GM18870 (cell line): ENCODE results near the gene SERPINA3.

Experiments
- ATAC-seq: cut with Tn5 transposase; IDR thresholded peaks from one replicate; pipeline ENCODE4 v1.9.1; 2021; ENCODE audit warnings: moderate library complexity; ENCODE audit not compliant: unreplicated experiment

The SERPINA3 gene

DNA sequence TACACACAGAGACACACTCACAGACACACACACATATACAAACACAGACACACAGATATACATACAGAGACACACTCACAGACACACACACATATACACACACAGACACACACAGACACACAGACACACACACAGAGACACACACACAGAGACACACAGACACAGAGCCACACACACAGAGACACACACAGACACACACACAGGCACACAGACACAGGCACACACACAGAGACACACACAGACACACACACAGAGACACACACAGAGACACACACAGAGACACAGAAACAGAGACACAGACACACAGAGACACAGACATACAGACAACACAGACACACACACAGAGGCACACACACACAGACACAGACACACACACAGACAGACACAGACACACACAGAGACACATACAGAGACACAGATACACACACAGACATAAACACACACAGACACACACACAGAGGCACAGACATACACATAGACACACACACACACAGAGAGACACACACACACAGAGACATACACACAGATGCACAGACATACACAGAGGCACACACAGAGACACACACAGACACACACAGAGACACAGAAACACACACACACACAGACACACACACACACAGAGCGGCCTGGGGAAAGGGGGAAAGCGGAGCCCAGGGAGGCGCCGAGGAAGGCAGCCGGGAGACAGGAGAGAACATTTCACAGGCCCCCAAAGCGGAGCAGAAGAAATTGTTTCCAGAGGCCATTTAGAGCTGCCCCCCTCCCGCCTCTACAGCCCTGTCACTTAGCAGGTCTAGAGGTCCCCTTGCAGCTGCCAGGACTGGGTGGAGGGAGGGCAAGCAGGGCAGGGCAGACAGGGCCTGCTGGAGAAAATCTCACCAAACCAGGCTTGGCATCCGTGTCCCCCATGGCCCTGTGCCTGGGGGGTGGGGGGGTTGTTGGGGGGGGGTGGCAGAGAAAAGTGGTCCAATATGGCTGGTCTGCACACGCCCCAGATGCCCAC is 38.9 kb downstream of the SERPINA3 start:
- no peak for ATAC-seq

DNA sequence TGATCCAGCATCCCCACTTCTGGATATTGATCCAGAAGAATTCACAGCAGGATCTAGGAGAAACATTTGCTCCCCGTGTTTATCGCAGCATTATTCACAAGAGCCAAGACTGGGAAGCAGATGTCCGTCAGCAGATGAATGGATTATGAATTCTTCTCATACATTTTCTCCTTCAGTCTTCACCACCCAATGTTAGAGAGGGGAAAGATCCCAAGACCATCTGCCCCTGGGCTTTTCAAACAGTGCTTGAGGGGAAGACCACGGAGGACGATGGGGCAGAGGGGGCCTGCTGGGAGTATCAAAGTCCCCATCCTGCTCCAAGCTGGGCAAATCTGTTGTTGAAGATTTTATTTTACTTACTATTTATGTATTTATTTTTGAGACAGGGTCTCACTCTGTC is 41.1 kb downstream of the SERPINA3 start:
- no peak for ATAC-seq

DNA sequence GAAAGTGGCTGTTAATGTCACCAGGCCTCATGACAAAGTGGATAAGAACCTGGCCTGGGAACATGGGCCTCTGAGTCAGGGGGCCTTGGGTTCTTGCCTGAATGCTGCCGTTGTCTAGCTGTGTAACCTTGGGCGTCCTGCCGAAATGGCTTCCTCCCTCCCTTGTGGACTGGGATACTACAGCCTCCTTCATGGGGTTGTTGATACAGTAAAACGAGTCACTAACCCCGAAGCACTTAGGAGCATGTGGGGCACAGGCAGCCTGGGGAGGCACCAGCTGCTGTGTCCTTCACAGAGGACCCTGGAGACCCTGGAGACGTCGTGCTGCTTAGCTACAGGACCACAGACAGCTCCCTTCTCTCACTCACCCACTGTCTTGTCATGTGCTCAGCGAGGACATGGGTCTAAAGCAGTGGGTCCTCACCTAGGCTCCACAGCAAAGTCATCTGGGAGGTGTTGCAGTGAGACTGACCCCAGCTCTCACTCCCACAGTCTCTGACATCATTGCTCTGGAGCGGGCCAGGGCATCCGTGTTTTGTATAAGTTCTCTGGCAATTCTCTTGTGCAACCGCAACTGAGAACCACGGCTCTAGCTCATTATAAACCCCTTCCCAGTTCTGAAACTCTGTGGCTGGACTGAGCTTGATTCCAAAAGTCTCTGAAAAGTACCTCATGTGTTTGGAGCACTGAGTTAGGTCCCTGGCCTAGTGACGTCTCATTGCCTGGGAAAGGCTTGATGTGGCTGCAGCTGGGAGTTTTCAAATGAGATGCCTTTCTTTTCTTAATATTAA is 42.1 kb downstream of the SERPINA3 start:
- no peak for ATAC-seq

DNA sequence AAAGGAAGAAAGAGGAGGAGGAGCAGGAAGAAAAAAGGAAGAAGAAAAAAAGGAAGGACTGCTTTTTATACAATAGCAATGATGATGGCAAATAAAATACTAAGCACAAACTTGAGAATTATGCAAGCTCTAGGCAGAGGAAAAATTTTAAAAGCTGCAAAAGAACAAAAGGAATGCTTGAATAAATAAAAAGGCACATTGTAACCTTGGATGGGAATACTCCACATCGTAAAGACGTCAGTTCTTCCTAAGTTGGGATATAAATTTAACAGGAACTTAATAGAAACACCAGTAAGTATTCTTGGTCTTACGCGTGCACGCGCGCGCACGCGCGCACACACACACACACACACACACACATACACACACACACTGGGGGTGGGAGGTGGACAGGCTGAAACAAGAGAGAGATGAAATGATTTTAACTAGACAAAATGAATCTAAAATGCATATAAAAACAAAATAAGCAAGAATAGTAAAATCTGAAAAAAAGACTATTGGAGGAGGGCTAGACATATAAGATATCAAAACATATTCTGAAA is 43.0 kb downstream of the SERPINA3 start:
- ATAC-seq: no peak

DNA sequence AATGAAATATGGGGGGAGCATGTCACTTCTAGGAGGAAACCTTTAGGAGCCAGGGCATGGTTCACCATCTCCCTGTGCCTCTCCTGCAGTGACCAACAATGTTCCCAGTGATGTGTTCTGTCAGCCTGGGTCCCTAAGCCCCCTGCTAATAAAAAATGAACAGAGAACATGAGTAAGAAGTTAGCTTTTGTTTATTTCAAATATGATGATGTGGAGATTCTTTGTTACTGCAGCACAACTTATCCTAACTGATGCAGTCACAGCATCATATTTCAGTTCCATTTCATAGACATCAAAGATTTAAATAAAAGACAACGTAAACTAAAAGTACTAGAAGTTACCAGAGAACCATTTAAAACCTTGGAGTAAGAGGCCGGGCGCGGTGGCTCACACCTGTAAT is 43.9 kb downstream of the SERPINA3 start:
- ATAC-seq: no peak

DNA sequence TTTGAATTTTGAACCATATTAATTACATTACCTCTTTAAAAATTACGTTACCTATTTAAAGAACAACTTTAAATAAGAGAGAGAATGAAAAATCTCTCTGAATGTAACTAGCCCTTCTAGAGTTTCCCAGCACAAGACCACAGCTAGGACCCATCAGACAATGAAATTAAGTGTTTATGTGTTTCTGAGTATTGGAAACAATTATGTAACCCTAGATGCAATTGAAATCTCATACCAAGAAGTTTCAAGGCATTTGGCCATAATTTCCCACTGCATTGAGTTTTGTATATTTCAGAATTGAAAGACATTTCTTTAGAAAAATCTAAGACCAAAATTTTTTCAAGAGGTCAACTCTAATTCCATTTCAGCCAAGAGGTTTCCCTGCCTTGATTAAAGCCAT is 47.1 kb downstream of the SERPINA3 start:
- ATAC-seq: no peak

DNA sequence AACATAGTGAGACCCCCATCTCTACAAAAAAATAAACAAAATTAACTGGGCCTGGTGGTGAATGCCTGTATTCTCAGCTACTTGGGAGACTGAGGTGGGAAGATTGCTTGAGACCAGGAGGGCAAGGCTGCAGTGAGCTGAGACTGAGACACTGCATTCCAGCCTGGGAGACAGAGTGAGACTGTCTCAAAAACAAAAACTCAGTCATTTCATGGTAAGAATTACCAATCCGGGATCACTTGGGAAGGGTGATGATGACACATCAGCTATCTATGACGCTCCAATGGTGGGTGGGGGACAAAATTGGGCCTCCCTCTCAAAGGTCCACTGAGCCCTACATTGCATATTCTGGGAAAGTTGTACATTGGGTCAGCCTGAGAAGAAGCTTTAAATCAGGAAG is 47.7 kb downstream of the SERPINA3 start:
- no peak for ATAC-seq

DNA sequence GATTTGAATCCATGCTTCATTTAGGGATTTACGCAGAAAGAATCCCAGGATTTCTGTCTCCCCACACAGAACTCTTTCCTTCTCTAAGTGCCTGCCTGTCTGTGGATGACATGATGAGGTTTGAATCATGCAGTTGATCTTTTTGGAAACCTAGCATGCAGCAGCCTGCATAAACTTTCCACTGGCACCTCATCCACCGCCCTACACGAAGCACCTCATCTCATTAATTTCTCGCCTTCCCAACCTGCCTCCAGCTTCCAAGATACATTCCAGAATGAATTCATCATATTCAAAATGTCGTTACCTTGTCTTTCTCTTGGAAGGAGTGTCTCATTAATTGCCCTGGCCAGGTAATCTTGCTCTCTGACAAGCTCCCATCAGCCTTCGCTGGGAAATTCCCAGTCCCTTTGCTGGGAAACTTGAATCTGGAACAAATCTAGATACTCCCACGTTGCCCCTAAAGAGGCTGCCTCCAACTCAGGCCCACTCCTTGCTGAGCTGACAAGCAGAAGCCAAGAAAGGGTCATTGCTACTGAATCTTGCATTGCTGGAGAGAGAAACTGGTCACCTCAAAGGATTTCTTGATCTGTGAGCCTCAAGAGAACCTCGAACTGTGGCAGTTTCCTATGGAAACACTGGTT is 48.2 kb downstream of the SERPINA3 start:
- ATAC-seq: no peak

DNA sequence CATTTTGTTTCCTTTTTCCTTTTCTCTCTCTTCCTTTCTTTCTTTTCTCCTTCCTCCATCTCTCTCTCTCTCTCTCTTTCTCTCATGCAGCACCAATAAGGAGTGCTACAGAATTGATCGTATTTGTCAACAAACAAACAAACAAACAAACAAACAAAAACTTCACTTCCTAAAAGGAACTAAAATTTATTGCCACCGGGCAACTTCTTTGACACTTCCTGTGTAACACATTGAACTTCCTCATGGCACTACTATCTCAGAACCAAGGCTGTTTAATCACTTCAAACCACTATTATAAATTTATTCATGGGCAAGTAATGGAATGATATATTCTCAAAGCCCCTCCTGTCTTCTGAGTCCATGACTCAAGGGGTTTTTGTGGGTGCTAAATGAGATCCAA is 51.3 kb downstream of the SERPINA3 start:
- ATAC-seq: no peak

DNA sequence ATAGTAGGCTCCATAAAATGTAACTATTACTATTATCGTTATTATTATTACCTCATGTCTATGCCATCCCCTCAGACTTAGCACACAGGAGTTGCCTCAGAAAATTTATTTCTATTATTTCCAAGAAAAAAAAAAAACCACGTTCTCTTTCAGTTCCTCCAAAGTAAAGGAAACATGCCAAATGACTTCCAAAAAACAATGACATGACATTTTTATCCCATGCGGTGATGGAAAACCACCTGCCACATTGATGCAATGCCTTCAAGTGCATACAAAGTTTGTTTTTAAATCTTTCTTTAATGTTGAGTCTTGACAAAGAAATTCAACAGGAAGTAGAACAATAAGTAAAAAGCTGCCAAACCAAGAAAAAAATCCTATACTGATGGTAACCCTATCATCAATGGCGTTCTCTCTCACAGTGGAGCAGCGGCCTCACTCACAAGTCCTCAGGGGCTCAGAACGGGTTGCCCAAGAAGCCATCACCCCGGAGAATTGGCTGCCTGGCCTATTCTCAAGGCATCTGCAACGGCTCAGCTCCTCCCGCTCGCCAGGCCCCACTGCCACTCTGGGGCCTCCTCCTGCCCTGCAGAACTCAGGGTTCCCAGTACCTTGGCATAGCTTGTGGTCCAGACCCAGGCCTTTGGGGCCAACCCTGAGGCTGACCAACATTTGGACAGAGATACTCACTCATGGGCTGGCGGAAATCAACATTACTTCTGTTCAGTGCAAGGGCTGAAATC is 51.9 kb downstream of the SERPINA3 start:
- no peak for ATAC-seq

DNA sequence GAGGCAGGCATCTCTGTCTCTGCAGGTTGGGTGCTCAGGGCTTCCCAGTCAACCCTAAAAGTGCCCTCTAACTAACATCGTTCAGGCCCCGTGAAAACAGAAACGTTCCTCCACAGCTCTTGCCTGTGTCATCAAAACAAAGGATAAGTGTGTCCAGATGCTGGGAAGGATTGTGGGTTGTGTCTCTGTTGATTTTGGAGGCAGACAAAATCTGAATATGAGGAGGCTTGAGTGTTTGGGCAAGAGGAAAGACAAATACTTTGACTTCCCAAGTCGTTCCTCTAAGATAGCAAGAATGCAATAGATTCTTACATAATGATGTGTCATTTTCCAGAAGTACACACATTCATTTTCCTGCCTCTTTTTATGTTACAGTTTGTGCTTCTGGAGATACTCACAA is 52.9 kb downstream of the SERPINA3 start:
- no peak for ATAC-seq

DNA sequence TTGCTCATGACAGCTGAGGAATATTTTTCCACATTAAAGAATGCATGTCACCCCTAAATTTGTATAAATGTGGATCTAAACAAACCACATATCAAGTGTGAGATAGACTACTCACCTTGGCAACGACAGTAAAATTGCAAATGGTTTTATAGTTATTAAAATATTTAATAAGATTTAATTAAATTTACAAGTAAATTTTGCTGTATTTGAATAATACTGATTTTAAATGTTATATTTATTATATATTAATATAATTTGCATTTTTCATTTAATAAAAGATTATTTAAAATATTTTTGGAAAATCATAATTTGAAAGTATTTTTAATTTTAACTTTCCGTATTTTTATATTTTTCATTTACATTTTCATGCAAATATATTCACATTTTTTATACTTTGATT is 53.4 kb downstream of the SERPINA3 start:
- no peak for ATAC-seq

DNA sequence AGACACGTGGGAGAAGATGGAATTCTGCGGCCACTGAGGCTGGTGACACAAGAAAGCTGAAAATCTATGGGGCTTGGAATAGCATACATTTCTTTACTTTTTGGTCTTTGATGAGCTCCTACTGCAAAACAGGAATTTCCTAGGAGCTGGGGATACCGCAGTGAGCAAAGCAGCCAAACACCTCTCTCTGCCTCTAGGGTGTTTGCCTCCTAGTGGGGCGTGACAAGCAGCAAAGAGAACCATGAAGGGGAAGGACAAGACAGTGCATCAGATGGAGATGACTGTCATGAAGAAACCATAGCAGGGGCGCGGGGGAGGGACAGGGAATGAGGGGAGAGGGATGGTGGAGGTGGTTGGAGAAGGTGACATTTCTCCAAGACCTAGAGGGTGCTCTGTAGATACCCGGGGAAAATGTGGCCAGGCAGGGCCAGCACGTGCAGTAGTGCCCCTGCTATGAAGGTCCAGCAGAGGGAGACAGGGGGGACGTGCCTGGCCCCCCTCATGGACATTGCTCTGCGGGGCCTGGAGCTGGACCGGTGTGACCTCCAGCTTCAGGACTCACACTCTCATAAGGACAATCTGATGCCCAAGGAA is 58.6 kb downstream of the SERPINA3 start:
- ATAC-seq: no peak

DNA sequence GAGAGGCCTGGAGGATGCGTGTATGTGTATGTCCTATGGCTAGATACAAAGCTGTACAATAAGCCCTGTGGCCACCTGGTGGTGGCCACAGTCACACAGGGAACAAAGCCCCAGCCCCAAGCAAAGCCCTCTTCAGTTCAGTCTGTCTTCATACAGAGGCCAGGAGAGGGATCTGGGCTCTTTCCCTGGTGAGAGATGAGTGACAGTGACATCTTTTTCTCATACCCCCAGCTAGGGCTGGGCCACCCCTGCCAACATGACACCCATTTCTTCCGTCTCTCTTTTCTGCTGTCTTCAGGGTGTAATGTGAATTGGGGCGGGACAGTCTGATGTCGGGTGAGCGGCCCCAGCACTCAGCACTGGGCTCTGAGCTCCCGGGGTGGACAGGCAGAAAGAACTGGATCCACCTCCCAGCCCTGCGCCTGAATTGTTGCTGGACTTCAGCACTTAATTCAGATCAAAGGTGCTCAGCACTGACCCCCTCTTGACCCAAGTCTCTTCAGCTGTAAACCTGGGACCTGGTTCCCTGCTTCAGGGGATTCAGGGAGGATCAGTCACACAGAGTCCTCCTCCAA is 59.8 kb downstream of the SERPINA3 start:
- ATAC-seq: no peak

DNA sequence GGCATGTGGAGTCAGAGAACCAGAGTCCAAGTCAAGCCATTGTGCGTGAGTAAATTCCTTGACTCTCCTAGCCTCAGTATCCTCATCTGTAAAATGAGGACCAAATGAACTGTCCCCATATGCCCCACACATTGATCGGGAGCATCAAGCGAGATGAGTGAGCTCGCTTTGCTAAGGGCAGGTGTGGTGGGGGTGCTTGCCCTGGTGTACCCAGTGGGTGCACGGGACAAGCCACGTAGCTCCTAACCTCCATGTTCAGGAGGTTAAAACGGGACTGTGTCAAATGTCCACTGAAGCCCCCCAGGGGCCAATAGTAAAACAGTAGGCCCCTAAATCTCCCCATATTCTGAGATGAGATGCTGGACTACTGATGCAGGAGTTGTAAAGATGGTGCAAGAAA is 60.9 kb downstream of the SERPINA3 start:
- ATAC-seq: no peak
